ENCODE data around the gene CFAP53. TPM values are rescaled to one million over a fixed set of nuclear protein-coding genes. Genes with fewer than 3 reads are reported as not detected.

Gene CFAP53
- total and polyA plus RNA-seq, 2 of the 13 experiments (the other 11 are each of a cell fraction or from before 2014, with no cell fraction given), result 0.05 to 0.07 TPM

- TF ChIP-seq ZNF275 (CRISPR knock-in tag; IDR thresholded peaks at IDR 0.05; ENCODE audit: borderline replicate concordance), result peak; percentile 72; the same call in 1 of the 2 replicates
- peak; percentile 48; the same call in 1 of the 2 replicates for TF ChIP-seq TFDP2 (CRISPR knock-in tag; IDR thresholded peaks at IDR 0.05)
- TF ChIP-seq ZFY (CRISPR knock-in tag; IDR thresholded peaks at IDR 0.05), result peak; percentile 71
- TF ChIP-seq ZNF572 (CRISPR knock-in tag; IDR thresholded peaks at IDR 0.05), result no peak
- TF ChIP-seq SCMH1 (CRISPR knock-in tag; IDR thresholded peaks at IDR 0.05; ENCODE audit: borderline replicate concordance), result no peak
- TF ChIP-seq CEBPB (IDR thresholded peaks at IDR 0.05; ENCODE audit: borderline replicate concordance, low read depth, low read length), result peak; percentile 82
- 0 out of 2 replicates have a peak, but pooled peaks have one; percentile 29 for TF ChIP-seq ZNF891 (CRISPR knock-in tag; IDR thresholded peaks at IDR 0.05)
- peak; percentile 81 for TF ChIP-seq PHF8 (CRISPR knock-in tag; IDR thresholded peaks at IDR 0.05)
- TF ChIP-seq MXD4 (CRISPR knock-in tag; IDR thresholded peaks at IDR 0.05), result peak; percentile 59
- TF ChIP-seq ZNF740 (CRISPR knock-in tag; IDR thresholded peaks at IDR 0.05), result no peak
- TF ChIP-seq ZNF44 (CRISPR knock-in tag; IDR thresholded peaks at IDR 0.05), result 0 out of 2 replicates have a peak, but pooled peaks have one; percentile 55
- TF ChIP-seq ZNF589 (CRISPR knock-in tag; conservative IDR thresholded peaks at IDR 0.05), result no peak
- 0 out of 2 replicates have a peak, but pooled peaks have one; percentile 49 for TF ChIP-seq ZNF598 (CRISPR knock-in tag; IDR thresholded peaks at IDR 0.05; ENCODE audit: borderline replicate concordance)
- no peak for TF ChIP-seq ZNF878 (CRISPR knock-in tag; IDR thresholded peaks at IDR 0.05)
- peak; percentile 55; the same call in 1 of the 2 replicates for TF ChIP-seq MAX (IDR thresholded peaks at IDR 0.05)
- no peak for TF ChIP-seq JARID2 (CRISPR knock-in tag; IDR thresholded peaks at IDR 0.05; ENCODE audit: insufficient replicate concordance)
- peak; percentile 29; the same call in 1 of the 2 replicates for TF ChIP-seq ZNF619 (CRISPR knock-in tag; IDR thresholded peaks at IDR 0.05)
- peak; percentile 81 for TF ChIP-seq SPEN (CRISPR knock-in tag; IDR thresholded peaks at IDR 0.05; ENCODE audit: low read depth)
- TF ChIP-seq ELF1 (CRISPR knock-in tag; IDR thresholded peaks at IDR 0.05), result peak; percentile 90
- TF ChIP-seq ZNF563 (CRISPR knock-in tag; IDR thresholded peaks at IDR 0.05), result no peak
- no peak for TF ChIP-seq AKNA (CRISPR knock-in tag; IDR thresholded peaks at IDR 0.05; ENCODE audit: borderline replicate concordance)
- no peak for TF ChIP-seq IKZF1 (IDR thresholded peaks at IDR 0.05)
Observed at GRCh38 chr18:50287441-50288347, 21.4 kb upstream of the CFAP53 start, which contains the start of gene CXXC1 (continued).
